ENCODE measurements around the gene ANTXR1. TPM values are rescaled to one million over a fixed set of nuclear protein-coding genes. Genes with fewer than 3 reads are reported as not detected.

ANTXR1 gene
- total and polyA plus RNA-seq, 2 of the 8 experiments (the other 6 are each of a cell fraction or from before 2014, with no cell fraction given) = 15.8 to 44.3 TPM

DNA sequence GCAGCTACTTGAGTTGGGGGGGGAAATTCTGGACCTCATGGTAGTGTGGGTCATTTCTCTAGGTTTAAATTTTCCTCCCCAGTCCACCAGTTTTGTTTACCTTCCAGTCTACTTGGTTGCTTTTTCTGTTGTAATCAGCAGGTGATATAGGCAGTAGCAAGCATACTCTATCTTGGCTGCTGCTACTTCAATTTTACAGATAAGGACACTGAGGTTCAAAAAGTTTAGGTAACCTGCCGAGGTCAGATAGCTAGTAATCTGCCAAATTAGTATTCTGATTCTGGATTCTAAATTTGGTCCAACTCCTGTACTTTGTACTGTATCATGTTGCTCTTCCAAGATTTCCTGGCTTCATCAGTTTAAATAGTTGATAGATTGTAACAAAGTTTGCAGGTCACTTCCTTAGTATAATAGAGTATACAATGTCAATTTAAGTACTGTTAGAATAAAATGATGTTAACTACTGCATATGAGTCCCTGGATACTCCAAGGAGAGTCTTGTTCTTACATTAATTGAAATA lies 34.7 kb downstream of the ANTXR1 start (continued):
- TF ChIP-seq, protein P1, sequence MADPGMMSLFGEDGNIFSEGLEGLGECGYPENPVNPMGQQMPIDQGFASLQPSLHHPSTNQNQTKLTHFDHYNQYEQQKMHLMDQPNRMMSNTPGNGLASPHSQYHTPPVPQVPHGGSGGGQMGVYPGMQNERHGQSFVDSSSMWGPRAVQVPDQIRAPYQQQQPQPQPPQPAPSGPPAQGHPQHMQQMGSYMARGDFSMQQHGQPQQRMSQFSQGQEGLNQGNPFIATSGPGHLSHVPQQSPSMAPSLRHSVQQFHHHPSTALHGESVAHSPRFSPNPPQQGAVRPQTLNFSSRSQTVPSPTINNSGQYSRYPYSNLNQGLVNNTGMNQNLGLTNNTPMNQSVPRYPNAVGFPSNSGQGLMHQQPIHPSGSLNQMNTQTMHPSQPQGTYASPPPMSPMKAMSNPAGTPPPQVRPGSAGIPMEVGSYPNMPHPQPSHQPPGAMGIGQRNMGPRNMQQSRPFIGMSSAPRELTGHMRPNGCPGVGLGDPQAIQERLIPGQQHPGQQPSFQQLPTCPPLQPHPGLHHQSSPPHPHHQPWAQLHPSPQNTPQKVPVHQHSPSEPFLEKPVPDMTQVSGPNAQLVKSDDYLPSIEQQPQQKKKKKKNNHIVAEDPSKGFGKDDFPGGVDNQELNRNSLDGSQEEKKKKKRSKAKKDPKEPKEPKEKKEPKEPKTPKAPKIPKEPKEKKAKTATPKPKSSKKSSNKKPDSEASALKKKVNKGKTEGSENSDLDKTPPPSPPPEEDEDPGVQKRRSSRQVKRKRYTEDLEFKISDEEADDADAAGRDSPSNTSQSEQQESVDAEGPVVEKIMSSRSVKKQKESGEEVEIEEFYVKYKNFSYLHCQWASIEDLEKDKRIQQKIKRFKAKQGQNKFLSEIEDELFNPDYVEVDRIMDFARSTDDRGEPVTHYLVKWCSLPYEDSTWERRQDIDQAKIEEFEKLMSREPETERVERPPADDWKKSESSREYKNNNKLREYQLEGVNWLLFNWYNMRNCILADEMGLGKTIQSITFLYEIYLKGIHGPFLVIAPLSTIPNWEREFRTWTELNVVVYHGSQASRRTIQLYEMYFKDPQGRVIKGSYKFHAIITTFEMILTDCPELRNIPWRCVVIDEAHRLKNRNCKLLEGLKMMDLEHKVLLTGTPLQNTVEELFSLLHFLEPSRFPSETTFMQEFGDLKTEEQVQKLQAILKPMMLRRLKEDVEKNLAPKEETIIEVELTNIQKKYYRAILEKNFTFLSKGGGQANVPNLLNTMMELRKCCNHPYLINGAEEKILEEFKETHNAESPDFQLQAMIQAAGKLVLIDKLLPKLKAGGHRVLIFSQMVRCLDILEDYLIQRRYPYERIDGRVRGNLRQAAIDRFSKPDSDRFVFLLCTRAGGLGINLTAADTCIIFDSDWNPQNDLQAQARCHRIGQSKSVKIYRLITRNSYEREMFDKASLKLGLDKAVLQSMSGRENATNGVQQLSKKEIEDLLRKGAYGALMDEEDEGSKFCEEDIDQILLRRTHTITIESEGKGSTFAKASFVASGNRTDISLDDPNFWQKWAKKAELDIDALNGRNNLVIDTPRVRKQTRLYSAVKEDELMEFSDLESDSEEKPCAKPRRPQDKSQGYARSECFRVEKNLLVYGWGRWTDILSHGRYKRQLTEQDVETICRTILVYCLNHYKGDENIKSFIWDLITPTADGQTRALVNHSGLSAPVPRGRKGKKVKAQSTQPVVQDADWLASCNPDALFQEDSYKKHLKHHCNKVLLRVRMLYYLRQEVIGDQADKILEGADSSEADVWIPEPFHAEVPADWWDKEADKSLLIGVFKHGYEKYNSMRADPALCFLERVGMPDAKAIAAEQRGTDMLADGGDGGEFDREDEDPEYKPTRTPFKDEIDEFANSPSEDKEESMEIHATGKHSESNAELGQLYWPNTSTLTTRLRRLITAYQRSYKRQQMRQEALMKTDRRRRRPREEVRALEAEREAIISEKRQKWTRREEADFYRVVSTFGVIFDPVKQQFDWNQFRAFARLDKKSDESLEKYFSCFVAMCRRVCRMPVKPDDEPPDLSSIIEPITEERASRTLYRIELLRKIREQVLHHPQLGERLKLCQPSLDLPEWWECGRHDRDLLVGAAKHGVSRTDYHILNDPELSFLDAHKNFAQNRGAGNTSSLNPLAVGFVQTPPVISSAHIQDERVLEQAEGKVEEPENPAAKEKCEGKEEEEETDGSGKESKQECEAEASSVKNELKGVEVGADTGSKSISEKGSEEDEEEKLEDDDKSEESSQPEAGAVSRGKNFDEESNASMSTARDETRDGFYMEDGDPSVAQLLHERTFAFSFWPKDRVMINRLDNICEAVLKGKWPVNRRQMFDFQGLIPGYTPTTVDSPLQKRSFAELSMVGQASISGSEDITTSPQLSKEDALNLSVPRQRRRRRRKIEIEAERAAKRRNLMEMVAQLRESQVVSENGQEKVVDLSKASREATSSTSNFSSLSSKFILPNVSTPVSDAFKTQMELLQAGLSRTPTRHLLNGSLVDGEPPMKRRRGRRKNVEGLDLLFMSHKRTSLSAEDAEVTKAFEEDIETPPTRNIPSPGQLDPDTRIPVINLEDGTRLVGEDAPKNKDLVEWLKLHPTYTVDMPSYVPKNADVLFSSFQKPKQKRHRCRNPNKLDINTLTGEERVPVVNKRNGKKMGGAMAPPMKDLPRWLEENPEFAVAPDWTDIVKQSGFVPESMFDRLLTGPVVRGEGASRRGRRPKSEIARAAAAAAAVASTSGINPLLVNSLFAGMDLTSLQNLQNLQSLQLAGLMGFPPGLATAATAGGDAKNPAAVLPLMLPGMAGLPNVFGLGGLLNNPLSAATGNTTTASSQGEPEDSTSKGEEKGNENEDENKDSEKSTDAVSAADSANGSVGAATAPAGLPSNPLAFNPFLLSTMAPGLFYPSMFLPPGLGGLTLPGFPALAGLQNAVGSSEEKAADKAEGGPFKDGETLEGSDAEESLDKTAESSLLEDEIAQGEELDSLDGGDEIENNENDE (IDR thresholded peaks at IDR 0.05; ENCODE audit: insufficient replicate concordance, low read length) = no peak
- no peak for TF ChIP-seq KDM4A (IDR thresholded peaks at IDR 0.05; ENCODE audit: low read depth, low read length, severe bottlenecking)
- TF ChIP-seq JUN (IDR thresholded peaks at IDR 0.05; ENCODE audit: low read depth, low read length) = no peak
- TF ChIP-seq TAF1 (IDR thresholded peaks at IDR 0.05; ENCODE audit: low read depth, low read length) = no peak
- TF ChIP-seq NRF1 (IDR thresholded peaks at IDR 0.05; ENCODE audit: low read depth, low read length) = no peak
- no peak for TF ChIP-seq CEBPB (IDR thresholded peaks at IDR 0.05; ENCODE audit: low read depth, low read length)
- TF ChIP-seq, protein P2, sequence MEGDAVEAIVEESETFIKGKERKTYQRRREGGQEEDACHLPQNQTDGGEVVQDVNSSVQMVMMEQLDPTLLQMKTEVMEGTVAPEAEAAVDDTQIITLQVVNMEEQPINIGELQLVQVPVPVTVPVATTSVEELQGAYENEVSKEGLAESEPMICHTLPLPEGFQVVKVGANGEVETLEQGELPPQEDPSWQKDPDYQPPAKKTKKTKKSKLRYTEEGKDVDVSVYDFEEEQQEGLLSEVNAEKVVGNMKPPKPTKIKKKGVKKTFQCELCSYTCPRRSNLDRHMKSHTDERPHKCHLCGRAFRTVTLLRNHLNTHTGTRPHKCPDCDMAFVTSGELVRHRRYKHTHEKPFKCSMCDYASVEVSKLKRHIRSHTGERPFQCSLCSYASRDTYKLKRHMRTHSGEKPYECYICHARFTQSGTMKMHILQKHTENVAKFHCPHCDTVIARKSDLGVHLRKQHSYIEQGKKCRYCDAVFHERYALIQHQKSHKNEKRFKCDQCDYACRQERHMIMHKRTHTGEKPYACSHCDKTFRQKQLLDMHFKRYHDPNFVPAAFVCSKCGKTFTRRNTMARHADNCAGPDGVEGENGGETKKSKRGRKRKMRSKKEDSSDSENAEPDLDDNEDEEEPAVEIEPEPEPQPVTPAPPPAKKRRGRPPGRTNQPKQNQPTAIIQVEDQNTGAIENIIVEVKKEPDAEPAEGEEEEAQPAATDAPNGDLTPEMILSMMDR (IDR thresholded peaks at IDR 0.05; ENCODE audit: control extremely low read depth in 1 of 3, insufficient read depth in 1 of 3, low read depth in 1 of 3, low read length in 3 of 3) = no peak
- TF ChIP-seq BRCA1 (IDR thresholded peaks at IDR 0.05; ENCODE audit: low read depth, low read length) = no peak
- no peak for TF ChIP-seq SP4 (IDR thresholded peaks at IDR 0.05; ENCODE audit: low read length)

Measured in H1 (cell line).